SH-SY5Y (cell line): ENCODE measurements around the gene UACA.

ENCODE experiments used
- GATA2 ChIP-seq: IDR thresholded peaks from 2 replicates; pipeline ENCODE4 v1.6.1; 2011; ENCODE audit warnings: mild to moderate bottlenecking, low read depth, low read length
- GATA3 ChIP-seq: IDR thresholded peaks from 2 replicates; pipeline ENCODE4 v1.6.1; 2011; ENCODE audit warnings: low read depth, mild to moderate bottlenecking, low read length, moderate library complexity

GRCh38 chr15:70792171-70792573 is 28.8 kb upstream of the UACA start:
- TF ChIP-seq GATA2 (no peak), GATA3 (no peak)
